Inferior parietal cortex (tissue), 1 donor: Measurements from ENCODE around the gene SPATA25.
"Not testable (repeated sequence)": the region's sequence is repeated elsewhere in the genome, so short reads cannot be mapped to it uniquely, and the experiment has no call there.

Experiments
- DNase-seq: peaks from one replicate; pipeline ENCODE4 v3.0.0-alpha.2; 2016; ENCODE audit errors: extremely low spot score

SPATA25 gene

DNA sequence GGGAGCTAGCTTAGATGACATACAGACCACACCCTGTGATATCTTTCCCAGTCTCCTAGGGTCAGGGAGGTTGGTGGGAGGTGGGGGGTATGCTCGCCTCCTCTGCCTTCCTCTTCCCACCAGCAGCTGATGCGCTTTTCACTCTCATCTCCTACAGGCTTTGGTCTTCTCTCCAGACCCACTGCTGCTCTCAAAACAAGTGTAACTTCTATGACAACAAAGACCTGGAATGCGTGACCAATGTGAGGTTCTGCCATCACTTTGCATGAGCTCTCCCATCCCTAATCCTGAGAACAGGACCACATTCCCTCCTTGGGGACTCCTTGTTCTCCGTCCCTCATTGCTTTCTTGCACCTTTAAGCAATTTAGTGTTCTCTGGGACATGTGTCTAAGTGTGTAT is 6.4 kb upstream of the SPATA25 start:
- no peak for DNase-seq

DNA sequence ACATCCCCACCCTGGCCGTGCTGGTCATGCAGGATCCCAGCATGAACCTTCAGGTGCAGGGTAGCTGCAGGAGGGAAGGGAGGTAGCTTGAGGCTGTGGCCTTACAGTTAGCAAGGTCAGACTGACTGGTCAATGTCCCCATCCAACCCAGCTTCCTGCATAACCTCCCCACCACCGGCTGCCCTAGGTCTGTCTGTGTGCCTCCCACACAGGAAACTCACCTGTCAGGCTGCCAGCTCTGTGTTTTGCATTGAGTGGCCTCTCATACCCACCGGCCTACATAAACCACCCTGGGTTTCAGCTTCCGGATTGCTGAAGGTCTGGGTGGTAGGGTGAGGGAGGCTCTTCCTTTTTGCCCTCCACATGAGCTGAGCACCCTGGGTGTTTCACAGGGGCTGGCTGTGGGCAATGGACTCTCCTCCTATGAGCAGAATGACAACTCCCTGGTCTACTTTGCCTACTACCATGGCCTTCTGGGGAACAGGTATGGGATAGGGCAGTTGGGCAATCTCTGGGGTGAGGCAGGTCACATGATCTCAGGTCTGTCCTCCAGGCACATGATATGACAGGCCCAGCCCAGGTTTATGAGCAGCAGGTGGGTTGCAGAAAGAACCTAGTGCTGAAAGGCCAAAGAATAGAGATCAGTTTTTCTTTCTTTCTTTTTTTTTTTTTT is 5.5 kb upstream of the SPATA25 start:
- DNase-seq: no peak

DNA sequence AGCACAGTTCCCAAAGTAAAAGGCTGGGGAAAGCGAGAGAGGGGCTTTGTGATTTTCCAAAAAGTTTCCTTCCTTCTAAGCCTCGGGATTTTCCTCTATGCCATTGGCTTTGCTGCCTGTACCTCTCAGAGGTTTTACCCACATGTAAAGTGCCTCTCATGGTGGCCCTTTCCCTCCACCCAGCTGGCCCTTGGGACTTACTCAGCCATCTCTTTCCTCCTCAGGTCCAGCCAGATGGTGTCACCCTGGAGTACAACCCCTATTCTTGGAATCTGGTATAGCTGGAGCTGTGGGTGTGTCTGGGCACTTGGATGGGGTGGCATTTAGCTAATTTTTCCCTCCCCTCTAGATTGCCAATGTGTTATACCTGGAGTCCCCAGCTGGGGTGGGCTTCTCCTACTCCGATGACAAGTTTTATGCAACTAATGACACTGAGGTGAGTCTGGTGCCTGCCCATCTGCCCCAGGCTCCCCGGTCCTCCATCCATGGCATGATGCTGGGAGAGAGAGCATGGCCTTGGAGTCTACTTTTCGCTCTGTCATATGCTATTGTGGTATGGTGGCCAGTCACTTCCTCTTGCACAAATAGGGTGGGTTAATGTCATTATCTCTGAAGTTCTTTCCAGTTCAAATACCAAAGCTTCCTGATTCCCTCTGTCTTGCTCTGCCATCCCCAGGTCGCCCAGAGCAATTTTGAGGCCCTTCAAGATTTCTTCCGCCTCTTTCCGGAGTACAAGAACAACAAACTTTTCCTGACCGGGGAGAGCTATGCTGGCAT is 4.8 kb upstream of the SPATA25 start:
- no peak for DNase-seq

DNA sequence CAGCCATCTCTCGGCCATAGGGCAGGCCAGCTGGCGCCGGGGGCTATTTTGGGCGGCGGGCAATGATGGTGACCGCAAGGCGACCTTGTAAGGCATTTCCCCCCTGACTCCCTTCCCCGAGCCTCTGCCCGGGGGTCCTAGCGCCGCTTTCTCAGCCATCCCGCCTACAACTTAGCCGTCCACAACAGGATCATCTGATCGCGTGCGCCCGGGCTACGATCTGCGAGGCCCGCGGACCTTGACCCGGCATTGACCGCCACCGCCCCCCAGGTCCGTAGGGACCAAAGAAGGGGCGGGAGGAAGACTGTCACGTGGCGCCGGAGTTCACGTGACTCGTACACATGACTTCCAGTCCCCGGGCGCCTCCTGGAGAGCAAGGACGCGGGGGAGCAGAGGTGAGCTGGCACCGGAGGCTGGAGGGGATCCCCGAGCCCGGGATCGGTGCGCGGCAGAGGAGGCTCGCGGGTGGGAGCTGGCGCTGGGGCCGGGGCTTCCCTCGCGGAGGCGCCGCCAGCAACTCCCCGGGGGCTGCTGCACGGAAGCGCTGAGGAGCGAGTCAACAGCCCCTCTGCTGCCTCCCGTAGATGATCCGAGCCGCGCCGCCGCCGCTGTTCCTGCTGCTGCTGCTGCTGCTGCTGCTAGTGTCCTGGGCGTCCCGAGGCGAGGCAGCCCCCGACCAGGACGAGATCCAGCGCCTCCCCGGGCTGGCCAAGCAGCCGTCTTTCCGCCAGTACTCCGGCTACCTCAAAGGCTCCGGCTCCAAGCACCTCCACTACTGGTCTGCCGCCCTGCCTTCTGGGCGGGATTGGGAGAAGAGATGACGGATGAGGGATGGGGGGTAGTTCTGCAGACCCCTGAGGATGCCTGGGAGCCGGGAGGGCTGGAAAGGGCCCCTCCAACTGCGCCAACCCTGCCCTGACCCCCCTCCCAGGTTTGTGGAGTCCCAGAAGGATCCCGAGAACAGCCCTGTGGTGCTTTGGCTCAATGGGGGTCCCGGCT is 3.9 kb upstream of the SPATA25 start, which contains the start of the genes CTSA and NEURL2:
Gene CTSA (plus strand): TSS at position 351 of the 999 bp plus-strand sequence. CDS start 234 bp downstream, at position 585.
Gene NEURL2 (minus strand): TSS at position 224 of the 999 bp plus-strand sequence. CDS start 217 bp downstream, at position 7.
- DNase-seq: peak; percentile 93

DNA sequence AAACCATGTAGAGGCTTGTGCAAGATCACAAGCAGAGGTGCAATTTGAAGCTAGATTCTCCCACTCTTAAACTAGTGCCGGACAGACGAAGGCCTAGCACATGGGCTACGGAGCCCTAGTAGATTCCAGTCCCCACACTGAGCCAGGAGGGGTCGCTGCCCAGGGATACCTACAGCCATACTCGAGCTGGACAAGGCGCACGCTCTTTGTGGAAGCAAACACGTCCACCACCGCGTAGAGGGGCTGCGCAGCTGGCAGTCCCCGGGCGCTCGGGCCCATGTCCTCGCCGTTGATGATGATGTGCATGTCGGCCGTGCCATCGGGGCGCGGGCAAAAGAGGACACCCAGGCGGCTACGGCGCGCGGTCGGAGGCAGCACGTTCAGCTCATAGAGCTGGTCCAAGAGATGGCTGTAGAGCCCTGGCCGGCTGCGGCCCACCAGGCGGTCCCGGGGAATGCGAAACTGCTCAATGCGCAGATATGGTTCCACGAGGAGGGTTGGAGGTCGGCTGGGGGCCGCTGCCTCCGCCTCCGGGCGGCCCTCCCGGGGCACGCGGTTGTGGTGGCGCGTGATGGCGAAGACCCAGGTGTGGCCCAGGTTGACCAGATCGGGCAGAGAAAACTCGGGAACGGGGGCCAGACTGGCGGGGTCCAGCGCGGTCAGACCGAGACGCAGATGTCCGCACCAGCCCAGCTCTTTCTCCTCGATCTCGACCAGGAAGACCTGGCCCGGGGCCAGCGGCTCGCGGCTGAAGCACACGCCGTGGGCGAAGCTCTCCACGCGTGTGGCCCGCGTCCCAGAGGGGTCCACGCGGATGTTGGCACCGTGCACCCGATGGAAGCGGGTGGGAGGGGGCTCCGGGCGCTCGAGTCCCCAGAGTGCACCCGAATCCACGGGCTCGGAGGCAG is 2.9 kb upstream of the SPATA25 start:
- peak; percentile 63 for DNase-seq

DNA sequence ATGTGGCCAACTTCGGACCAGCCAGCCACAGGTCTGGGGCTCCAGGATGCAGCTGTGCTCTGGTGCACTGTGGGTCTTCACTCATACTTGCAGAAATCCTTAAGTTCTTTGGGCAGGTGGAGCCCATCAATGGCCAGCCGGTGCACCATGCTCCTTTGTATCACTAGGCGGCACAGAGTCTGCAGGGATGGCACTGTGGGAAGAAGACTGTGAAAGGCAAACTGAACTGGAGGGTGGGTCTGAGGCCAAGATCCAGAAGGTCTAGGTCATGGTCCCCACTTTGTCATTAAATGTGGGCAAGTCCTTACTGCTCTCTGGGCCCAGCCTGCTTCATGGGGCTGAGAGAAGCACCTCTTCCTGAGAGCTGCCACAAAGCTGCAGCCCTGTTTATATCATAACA is 1.3 kb upstream of the SPATA25 start:
- no peak for DNase-seq

DNA sequence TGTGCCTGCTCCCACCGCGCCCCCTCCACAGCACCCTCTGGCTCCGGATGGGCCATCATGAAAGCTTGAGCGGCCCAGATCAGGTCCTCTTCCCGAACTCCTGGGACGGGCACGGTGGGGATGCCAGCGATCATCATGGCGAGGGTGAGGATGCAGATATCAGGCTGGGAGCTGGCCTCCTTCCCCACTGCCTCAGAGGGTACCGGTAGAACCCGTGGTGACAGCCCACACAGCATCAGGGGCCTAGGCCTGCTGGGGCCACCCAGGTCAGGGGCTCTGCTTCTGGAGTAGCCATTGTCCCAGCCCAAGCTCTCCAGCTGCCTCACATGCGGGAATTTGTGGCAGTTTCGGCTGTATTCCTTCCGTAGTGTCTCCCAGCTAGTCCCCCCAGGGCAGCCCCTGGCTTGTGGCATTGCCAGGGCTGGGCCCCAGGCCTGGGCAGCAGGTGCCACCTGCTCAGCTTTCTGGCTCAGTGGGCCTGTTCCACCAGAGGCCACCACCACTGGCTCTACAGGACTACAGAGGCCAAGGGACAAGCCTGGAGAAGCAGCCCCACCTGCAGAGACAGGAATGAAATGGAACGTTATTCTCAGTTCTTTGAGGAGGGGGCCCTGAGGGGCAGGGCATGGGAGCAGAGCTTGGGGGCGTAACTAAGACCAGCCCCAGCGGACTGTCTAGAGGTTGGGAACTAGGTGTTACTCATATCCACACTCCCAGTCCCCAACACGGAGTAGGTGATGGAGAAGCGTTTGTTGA is 654 bp downstream of the SPATA25 start:
- DNase-seq: no peak

DNA sequence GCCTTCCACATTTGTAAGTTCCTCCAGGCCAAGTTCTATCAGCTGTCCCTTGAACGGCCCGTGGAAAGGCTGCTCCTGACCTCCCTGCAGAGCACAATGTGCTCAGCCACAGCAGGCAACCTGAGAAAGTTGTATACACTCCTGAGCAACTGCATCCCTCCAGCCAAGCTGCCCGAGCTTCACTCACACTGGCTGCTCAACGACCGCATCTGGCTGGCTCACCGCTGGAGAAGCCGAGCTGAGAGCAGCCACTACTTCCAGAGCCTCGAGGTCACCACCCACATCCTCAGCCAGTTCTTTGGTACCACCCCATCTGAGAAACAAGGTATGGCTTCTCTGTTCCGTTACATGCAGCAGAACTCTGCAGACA is 4.3 kb downstream of the SPATA25 start:
- no peak for DNase-seq

DNA sequence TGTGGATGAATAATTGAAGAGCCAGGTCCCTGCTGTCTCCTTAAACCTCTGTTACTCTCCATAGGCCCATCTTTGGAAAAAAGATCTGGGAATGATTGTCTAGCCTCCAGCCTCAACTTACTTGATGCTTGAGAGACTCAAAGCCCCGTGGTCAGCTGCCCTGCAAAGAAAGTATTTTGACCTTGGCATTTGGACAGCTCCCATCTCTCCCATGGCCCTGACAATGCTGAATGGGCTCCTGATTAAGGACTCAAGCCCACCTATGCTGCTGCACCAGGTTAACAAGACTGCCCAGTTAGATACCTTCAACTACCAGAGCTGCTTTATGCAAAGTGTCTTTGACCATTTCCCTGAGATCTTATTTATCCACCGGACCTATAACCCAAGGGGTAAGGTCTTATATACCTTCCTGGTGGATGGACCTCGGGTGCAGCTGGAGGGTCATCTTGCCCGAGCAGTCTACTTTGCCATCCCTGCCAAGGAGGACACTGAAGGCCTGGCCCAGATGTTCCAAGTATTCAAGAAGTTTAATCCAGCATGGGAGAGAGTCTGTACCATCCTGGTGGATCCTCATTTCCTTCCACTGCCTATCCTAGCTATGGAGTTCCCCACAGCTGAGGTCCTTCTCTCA is 4.8 kb downstream of the SPATA25 start:
- DNase-seq: no peak

DNA sequence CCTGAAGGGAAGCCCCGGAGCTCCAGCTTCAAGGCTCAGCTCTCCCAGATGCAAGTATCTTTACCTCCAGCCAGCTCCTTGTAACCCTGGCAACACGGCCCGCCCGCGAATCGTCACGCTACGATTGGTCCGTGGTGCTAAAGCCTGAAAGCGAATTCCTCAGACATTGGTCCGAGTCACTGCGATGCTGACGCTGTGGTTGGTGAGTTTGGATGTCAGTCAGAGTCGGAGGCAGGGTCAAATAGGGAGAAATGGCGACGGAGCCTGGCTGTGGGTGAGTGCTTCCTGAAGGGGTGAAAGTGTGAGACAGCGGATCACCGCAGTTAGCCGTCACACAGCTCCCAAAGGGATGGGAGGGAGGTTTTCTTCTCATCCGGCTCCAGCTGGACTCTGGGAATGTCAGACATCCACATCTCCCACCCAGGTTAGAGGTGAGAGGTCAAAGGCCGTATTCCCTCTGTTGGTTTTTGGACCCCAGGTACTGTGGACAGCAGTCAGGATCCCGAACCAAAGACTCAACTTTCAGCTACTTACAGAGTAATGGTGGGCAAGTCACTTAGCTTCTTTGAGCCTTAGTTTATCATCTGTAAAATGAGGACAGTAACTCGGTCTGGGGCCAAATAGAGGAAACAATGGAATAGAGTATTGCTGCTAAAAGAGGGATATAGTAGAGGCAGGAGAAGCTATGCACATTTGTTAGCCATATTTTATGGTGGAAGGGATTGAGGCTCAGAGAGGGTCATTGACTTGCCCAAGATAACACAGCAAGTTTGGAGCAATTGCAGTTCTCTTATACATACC is 6.2 kb downstream of the SPATA25 start, which contains the start of gene ZSWIM1:
Gene ZSWIM1 (plus strand): TSS at position 240 of the 801 bp plus-strand sequence. CDS start 1,366 bp downstream, outside the sequence.
- DNase-seq: peak; percentile 100

DNA sequence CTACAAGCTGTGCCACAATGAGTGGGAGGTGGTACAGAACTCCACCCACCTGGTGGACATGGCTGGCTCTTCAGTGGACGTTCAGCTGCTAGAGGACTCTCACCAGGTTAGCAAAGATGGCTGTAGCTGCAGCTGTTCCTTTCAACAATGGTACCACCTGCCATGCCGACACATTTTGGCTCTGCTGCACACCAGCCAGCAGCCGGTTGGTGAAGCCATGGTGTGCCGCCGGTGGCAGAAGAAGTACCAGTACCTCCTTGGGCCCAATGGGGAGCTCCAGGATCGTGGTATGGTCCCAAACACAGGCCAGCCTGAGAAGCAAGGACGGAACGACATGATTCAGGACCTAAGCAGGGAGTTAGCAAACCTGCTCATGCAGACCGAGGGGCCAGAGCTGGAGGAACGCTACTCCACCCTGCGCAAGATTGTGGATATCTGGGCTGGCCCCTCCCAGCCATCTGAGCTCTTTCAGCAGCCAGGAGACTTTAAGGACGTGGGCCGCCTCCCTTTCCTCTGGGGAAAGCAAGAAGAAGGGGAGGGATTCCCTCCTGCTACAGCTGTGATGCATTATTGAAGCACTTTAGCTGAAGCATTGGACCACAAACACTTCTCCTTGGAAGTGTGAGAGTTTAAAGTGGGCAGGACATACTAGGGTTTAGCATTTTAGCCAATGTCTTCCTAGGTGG is 9.2 kb downstream of the SPATA25 start:
- no peak for DNase-seq

DNA sequence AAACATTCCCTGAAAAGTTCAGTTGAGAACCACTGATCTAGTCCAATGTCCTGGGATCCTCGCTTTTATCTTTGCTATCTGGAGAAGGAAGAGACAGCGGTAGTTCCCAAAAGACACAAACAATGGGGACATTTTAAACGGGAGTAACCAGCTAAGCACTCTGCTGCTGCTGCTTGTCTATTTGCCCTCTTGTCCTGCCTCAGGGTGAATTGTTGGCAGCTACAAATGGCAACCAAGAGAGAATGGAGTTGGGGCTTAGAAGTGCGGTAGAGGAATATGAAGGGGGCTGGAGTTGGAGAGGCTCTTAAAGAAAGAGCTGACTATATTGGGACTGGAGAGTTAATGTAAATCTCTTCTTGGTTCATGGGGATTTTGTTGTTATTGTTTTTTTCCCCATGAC is 12.8 kb downstream of the SPATA25 start:
- DNase-seq: no peak

DNA sequence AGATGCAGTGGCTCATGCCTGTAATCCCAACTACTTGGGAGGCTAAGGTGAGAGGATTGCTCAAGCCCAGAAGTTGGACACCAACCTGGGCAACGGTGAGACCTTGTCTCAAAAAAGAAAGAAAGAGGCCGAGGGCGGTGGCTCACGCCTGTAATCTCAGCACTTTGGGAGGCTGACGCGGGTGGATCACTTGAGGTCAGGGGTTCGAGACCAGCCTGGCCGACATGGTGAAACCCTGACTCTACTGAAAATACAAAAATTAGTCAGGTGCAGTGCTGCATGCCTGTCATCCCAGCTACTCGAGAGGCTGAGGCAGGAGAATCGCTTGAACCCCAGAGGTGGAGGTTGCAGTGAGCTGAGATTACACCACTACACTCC is 13.3 kb downstream of the SPATA25 start:
- not testable (repeated sequence) for DNase-seq

DNA sequence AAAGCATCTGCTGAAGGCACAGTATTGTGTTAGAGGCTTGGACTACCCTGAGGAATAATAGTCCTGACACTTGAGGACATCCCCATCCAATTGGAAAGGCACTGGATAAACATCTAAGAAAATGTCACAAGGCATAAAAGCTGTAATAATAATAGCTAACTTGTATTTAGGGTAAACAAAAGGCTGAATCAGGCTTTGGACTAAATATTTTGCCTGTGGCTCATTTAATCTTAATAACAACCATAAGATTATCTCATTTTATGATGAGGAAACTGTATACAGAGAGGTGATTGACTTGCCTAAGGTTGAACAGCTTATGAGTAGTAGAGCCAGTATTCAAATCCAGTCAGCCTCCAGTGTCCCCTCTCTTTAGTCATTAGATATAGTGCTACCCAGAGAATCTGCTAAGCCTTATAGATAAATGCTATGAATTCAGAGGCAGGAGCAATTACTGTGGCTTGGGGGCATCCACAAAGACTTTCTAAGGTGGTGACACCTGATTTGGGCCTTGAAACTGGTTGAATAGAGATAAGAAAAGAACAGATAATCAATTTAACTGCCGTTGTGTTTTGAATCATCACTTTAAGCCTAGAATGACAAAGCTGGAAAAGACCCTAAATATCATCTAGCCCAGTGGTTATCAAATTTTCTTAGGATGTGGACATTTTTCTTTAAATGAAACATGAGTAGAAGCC is 13.9 kb downstream of the SPATA25 start:
- DNase-seq: no peak

DNA sequence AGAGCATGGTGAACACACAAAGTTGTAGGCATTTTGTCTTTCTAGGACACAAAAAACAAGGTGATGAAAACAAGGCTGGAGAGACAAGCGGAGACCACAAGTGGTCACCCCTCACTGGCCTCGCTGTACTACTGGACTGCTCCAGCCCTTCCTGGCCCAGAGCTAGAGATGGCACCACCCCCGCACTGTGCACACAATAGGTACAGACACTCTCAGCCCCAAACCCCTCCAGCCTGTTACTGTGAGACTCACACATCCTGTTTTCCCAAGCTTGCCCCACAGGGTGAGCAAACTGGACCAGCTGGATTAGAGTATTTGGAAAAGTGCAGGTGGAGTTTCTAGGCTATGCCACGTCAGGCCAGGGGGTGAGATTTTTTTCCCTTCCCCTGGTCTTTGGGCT is 14.8 kb downstream of the SPATA25 start:
- no peak for DNase-seq

DNA sequence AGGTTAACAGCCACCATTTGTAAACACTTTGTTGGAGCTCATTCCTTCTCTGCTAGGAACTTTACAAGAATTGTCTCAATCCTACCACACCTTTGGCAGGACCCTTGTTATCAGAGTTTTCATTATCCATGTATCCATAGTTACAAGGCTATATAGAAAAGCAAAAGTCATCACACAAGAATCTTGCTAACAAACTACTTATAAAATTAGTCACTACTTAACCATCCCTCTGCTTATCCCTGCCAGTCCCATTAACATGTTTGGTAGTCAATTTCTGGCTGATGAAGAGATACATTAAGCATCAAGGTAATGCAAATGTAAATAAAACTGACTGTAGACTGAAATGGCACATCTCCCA is 19.6 kb downstream of the SPATA25 start:
- DNase-seq: no peak

DNA sequence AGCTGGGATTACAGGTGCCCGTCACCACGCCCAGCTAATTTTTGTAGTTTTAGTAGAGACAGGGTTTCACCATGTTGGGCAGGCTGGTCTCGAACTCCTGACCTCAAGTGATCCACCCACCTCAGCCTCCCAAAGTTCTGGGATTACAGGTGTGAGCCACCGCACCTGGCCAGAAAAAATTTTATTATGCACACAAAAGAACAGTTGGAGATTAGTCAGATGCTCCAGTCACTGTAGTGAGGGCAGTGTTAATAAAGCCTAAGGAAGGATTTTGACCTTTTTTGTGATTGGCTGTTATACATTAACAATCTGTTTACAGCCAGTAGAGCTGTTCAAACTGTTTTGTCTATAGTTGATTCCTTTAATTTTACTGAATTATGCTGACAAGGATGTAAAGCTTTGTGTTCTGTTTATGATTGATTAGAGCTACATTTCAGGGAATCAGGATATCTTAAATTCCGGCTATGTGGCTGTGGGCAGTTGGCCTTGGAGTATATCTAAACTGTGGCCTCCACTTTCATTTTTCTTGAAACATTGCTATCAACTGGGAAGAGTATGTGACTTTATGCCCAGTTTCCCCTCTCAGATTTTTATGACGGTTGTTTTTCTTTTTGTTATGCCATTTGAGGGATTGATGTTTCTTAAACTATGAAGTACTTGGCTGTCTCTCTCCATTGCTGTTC is 20.1 kb downstream of the SPATA25 start:
- DNase-seq: no peak
